ENCODE data around the gene KLK15. TPM values are rescaled to one million over a fixed set of nuclear protein-coding genes. Genes with fewer than 3 reads are reported as not detected.

KLK15 gene
- total and polyA plus RNA-seq, 2 of the 8 experiments (the other 6 are each of a cell fraction or from before 2014, with no cell fraction given): not detected

- no peaks in the 10 kb centered on the region for H3K9me3 ChIP-seq (ENCODE audit: insufficient read depth in 2 of 2, low read depth in 1 of 2, low read length in 1 of 2)
- H4K91ac ChIP-seq (replicated peaks; ENCODE audit: insufficient read length, low read length): no peak overlapping the region
- no peak overlapping the region for H4K8ac ChIP-seq (ENCODE audit: extremely low read depth, insufficient read depth, low read length)
- no peak overlapping the region for H3K56ac ChIP-seq (replicated peaks; ENCODE audit: insufficient read length, low read depth, low read length)
- H3K9ac ChIP-seq (replicated peaks in 1 of 4; ENCODE audit: extremely low read depth in 1 of 4, low read depth in 3 of 4, low read length in 3 of 4): no peak overlapping the region
- H2AFZ ChIP-seq (ENCODE audit: low read length): no peak overlapping the region
- no peak overlapping the region for H3K4ac ChIP-seq (replicated peaks; ENCODE audit: insufficient read length, low read depth, low read length)
- H2BK5ac ChIP-seq (ENCODE audit: low read depth, low read length): no peak overlapping the region
- no peak overlapping the region for H4K5ac ChIP-seq (ENCODE audit: insufficient read length, low read depth, low read length)
- no peak overlapping the region for H3K4me2 ChIP-seq (ENCODE audit: insufficient read depth in 1 of 2, low read depth in 2 of 2, low read length in 2 of 2)
- H2BK120ac ChIP-seq (replicated peaks; ENCODE audit: low read depth, low read length): no peak overlapping the region
- peaks cover 8% of the 10 kb centered on the region; the same call in 1 of the 2 replicates for H3K23me2 ChIP-seq (ENCODE audit: low read depth, low read length)
- no peak overlapping the region for H2BK20ac ChIP-seq (ENCODE audit: low read length)
- H2BK15ac ChIP-seq (ENCODE audit: low read length): no peak overlapping the region
- no peak overlapping the region; the same call in 1 of the 2 replicates for H3K18ac ChIP-seq (ENCODE audit: extremely low read depth, low read length)
- no peaks in the 10 kb centered on the region for H3K79me1 ChIP-seq (ENCODE audit: low read depth, low read length)
- H3K79me2 ChIP-seq (ENCODE audit: control insufficient read depth in 1 of 2, insufficient read depth in 2 of 2, low read length in 2 of 2): no peaks in the 10 kb centered on the region
- no peak overlapping the region for H3K14ac ChIP-seq (ENCODE audit: insufficient read length)
- FAIRE-seq (no peak), DNase-seq (ENCODE audit: low read depth in 1 of 2, low spot score in 2 of 2) (no peak)
- H3K4me1 ChIP-seq (replicated peaks in 1 of 4; ENCODE audit: control insufficient read depth in 3 of 4, insufficient read depth in 4 of 4, low read length in 3 of 4): peaks cover 0 to 5% (median 2%) of the 10 kb centered on the region in 4 experiments; a peak in 3 of 7 replicates
- ChIA-PET POLR2A (ENCODE audit: partially characterized antibody) (interaction anchor here (1.3 to 1.7 kb wide), 2 partner anchors 28 to 35 kb away, joined by 6 read pairs; no protein-coding TSS in a partner anchor), CTCF (ENCODE audit: partially characterized antibody) (interaction anchor here (1.7 kb wide), 1 partner anchor 11 kb away, joined by 7 read pairs; no protein-coding TSS in a partner anchor)
- H3K27me3 ChIP-seq (replicated peaks in 1 of 4; ENCODE audit: control insufficient read depth in 3 of 4, extremely low read depth in 1 of 4, insufficient read depth in 3 of 4, low read length in 3 of 4): peaks cover 0 to 26% (median 8%) of the 10 kb centered on the region in 4 experiments; a peak in 6 of 7 replicates
- H4K20me1 ChIP-seq (replicated peaks in 1 of 2; ENCODE audit: control insufficient read depth in 1 of 2, insufficient read depth in 2 of 2, low read length in 2 of 2): no peaks in the 10 kb centered on the region
- no peak overlapping the region for H3K23ac ChIP-seq (ENCODE audit: insufficient read length)
- WGBS, 2 experiments (ENCODE audit: extremely low coverage in 1 of 2, insufficient coverage in 1 of 2, insufficient read length in 1 of 2, insufficient replicate concordance in 2 of 2, low coverage in 1 of 2, low lambda C conversion rate in 2 of 2, missing lambda C conversion rate in 1 of 2): 94% methylated on average over 8 of the region's 8 CpGs; no CpG with 5 or more reads in 1 of the 2 experiments
- H2AK5ac ChIP-seq (ENCODE audit: low read depth, low read length): no peak overlapping the region
- TF ChIP-seq CTBP2 (IDR thresholded peaks at IDR 0.05; ENCODE audit: borderline replicate concordance, insufficient read depth, insufficient read length, low read length) (no peak), BRCA1 (IDR thresholded peaks at IDR 0.05; ENCODE audit: low read depth, low read length) (no peak), GTF2F1 (IDR thresholded peaks at IDR 0.05; ENCODE audit: borderline replicate concordance, low read depth, low read length) (no peak), SIX5 (IDR thresholded peaks at IDR 0.05; ENCODE audit: low read depth, low read length) (no peak), TBP (IDR thresholded peaks at IDR 0.05; ENCODE audit: low read depth, low read length) (no peak), TAF7 (optimal IDR thresholded peaks at IDR 0.05; ENCODE audit: borderline replicate concordance, low read depth, low read length) (no peak), JUN (IDR thresholded peaks at IDR 0.05; ENCODE audit: low read depth, low read length) (no peak), RNF2 (IDR thresholded peaks at IDR 0.05; ENCODE audit: borderline replicate concordance, low read depth, low read length, missing control alignments, poor library complexity, severe bottlenecking) (no peak), KDM1A (IDR thresholded peaks at IDR 0.05; ENCODE audit: borderline replicate concordance, low read length) (no peak), SP4 (IDR thresholded peaks at IDR 0.05; ENCODE audit: low read length) (no peak), PHF8 (conservative IDR thresholded peaks at IDR 0.05; ENCODE audit: low read depth, low read length) (no peak)
- TF ChIP-seq, protein P1, sequence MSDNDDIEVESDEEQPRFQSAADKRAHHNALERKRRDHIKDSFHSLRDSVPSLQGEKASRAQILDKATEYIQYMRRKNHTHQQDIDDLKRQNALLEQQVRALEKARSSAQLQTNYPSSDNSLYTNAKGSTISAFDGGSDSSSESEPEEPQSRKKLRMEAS (IDR thresholded peaks at IDR 0.05): no peak
- H3K4me3 ChIP-seq (ENCODE audit: extremely low read depth in 1 of 4, insufficient read depth in 2 of 4, low read depth in 3 of 4, low read length in 4 of 4): no peak overlapping the region
- H3K36me3 ChIP-seq (ENCODE audit: control insufficient read depth in 2 of 4, insufficient read depth in 4 of 4, low read length in 3 of 4): no peaks in the 10 kb centered on the region
- H2BK12ac ChIP-seq (ENCODE audit: low read depth, low read length): no peak overlapping the region
- H3K27ac ChIP-seq (ENCODE audit: low read depth, low read length): no peak overlapping the region
Measured at GRCh38 chr19:50832666-50833065, 708 bp downstream of the KLK15 start.

All from H1 (cell line).